Activated T-cell treated with anti-CD3 and anti-CD28 coated beads, Interleukin-2, amount 50 U/mL, for 24 hours (primary cell): ENCODE results near the gene SCRN1.
A peak's percentile ranks its signal among the peaks of the same experiment; 100 is the strongest.

Experiments
- DNase-seq: peaks from one replicate; pipeline ENCODE4 v3.0.0-alpha.2; 2020
- H3K27ac Mint-ChIP-seq: 2 replicates; pipeline ENCODE4 v1.8.0; 2020; ENCODE audit warnings: mild to moderate bottlenecking, mixed read lengths
- H3K27me3 Mint-ChIP-seq: 2 replicates; pipeline ENCODE4 v1.8.0; 2020; ENCODE audit warnings: mixed read lengths
- H3K36me3 Mint-ChIP-seq: 2 replicates; pipeline ENCODE4 v1.8.0; 2020; ENCODE audit warnings: low read depth, mixed read lengths
- H3K4me1 Mint-ChIP-seq: 2 replicates; pipeline ENCODE4 v1.8.0; 2020; ENCODE audit warnings: low read depth, mixed read lengths
- H3K4me3 Mint-ChIP-seq: 2 replicates; pipeline ENCODE4 v1.8.0; 2020; ENCODE audit warnings: mild to moderate bottlenecking, moderate library complexity, mixed read lengths
- H3K9me3 Mint-ChIP-seq: 2 replicates; pipeline ENCODE4 v1.8.0; 2020; ENCODE audit warnings: mixed read lengths

Gene SCRN1

GRCh38 chr7:29988424-29989256, 961 bp downstream of the SCRN1 start:
- Mint-ChIP-seq H3K9me3 (peaks cover 5% of the 10 kb centered on the region), H3K36me3 (no peaks in the 10 kb centered on the region), H3K4me1 (peaks cover 19% of the 10 kb centered on the region), H3K27ac (peak overlapping the region; percentile 48), H3K27me3 (peaks cover 58% of the 10 kb centered on the region), H3K4me3 (peak overlapping the region; percentile 74)
- peak; percentile 51 for DNase-seq

- Mint-ChIP-seq H3K27me3 (peaks cover 58% of the 10 kb centered on the region), H3K27ac (peak overlapping the region; percentile 48), H3K4me3 (peak overlapping the region; percentile 74), H3K36me3 (no peaks in the 10 kb centered on the region), H3K9me3 (peaks cover 5% of the 10 kb centered on the region), H3K4me1 (peaks cover 19% of the 10 kb centered on the region)
- DNase-seq, result no peak
Measured at GRCh38 chr7:29987811-29988317, 1.7 kb downstream of the SCRN1 start.

- no peak overlapping the region for H3K4me3 Mint-ChIP-seq
- H3K4me1 Mint-ChIP-seq, result peaks cover 19% of the 10 kb centered on the region
- no peak overlapping the region for H3K27ac Mint-ChIP-seq
- H3K9me3 Mint-ChIP-seq, result no peaks in the 10 kb centered on the region
- peaks cover 53% of the 10 kb centered on the region for H3K27me3 Mint-ChIP-seq
- H3K36me3 Mint-ChIP-seq, result no peaks in the 10 kb centered on the region
- no peak for DNase-seq
Measured at GRCh38 chr7:29987083-29987482, 2.5 kb downstream of the SCRN1 start.

- Mint-ChIP-seq H3K36me3 (no peaks in the 10 kb centered on the region), H3K27me3 (peaks cover 16% of the 10 kb centered on the region), H3K9me3 (no peaks in the 10 kb centered on the region), H3K4me1 (no peaks in the 10 kb centered on the region), H3K27ac (no peak overlapping the region), H3K4me3 (no peak overlapping the region)
- no peak for DNase-seq
Measured at GRCh38 chr7:29980151-29980550, 9.4 kb downstream of the SCRN1 start.

- no peaks in the 10 kb centered on the region for H3K4me1 Mint-ChIP-seq
- no peaks in the 10 kb centered on the region for H3K9me3 Mint-ChIP-seq
- no peak overlapping the region for H3K27ac Mint-ChIP-seq
- H3K4me3 Mint-ChIP-seq, result no peak overlapping the region
- H3K36me3 Mint-ChIP-seq, result no peaks in the 10 kb centered on the region
- peaks cover 13% of the 10 kb centered on the region for H3K27me3 Mint-ChIP-seq
- DNase-seq, result no peak
Measured at GRCh38 chr7:29977886-29978651, 11.5 kb downstream of the SCRN1 start.

- no peak overlapping the region for H3K4me3 Mint-ChIP-seq
- H3K27ac Mint-ChIP-seq, result no peak overlapping the region
- H3K36me3 Mint-ChIP-seq, result no peaks in the 10 kb centered on the region
Measured at GRCh38 chr7:29976673-29977415, 12.8 kb downstream of the SCRN1 start.

GRCh38 chr7:29976266-29976665, 13.3 kb downstream of the SCRN1 start:
- H3K4me1 Mint-ChIP-seq, result no peaks in the 10 kb centered on the region
- no peak overlapping the region for H3K27ac Mint-ChIP-seq
- H3K9me3 Mint-ChIP-seq, result no peaks in the 10 kb centered on the region
- no peaks in the 10 kb centered on the region for H3K36me3 Mint-ChIP-seq
- H3K4me3 Mint-ChIP-seq, result no peak overlapping the region
- no peak for DNase-seq
- H3K27me3 Mint-ChIP-seq, result peaks cover 7% of the 10 kb centered on the region

More at GRCh38 chr7:29976673-29977415, 12.8 kb downstream of the SCRN1 start:
- DNase-seq, result no peak
- H3K27me3 Mint-ChIP-seq, result peaks cover 9% of the 10 kb centered on the region
- H3K4me1 Mint-ChIP-seq, result no peaks in the 10 kb centered on the region
- no peaks in the 10 kb centered on the region for H3K9me3 Mint-ChIP-seq

- no peak for DNase-seq
- no peak overlapping the region for H3K27ac Mint-ChIP-seq
- H3K4me1 Mint-ChIP-seq, result no peaks in the 10 kb centered on the region
- H3K9me3 Mint-ChIP-seq, result no peaks in the 10 kb centered on the region
- H3K4me3 Mint-ChIP-seq, result no peak overlapping the region
- H3K36me3 Mint-ChIP-seq, result no peaks in the 10 kb centered on the region
- peaks cover 7% of the 10 kb centered on the region for H3K27me3 Mint-ChIP-seq
Measured at GRCh38 chr7:29975561-29975960, 14.0 kb downstream of the SCRN1 start.

GRCh38 chr7:29974286-29974685, 15.3 kb downstream of the SCRN1 start:
- Mint-ChIP-seq H3K27ac (no peak overlapping the region), H3K4me1 (peaks cover 9% of the 10 kb centered on the region), H3K27me3 (peaks cover 9% of the 10 kb centered on the region), H3K4me3 (no peak overlapping the region), H3K9me3 (no peaks in the 10 kb centered on the region), H3K36me3 (no peaks in the 10 kb centered on the region)
- no peak for DNase-seq

- Mint-ChIP-seq H3K36me3 (no peaks in the 10 kb centered on the region), H3K4me1 (peaks cover 14% of the 10 kb centered on the region), H3K4me3 (no peak overlapping the region), H3K27ac (no peak overlapping the region), H3K27me3 (peaks cover 6% of the 10 kb centered on the region), H3K9me3 (no peaks in the 10 kb centered on the region)
- no peak for DNase-seq
Measured at GRCh38 chr7:29972315-29972669, 17.3 kb downstream of the SCRN1 start.

GRCh38 chr7:29971566-29972314, 17.9 kb downstream of the SCRN1 start:
- Mint-ChIP-seq H3K9me3 (no peaks in the 10 kb centered on the region), H3K36me3 (no peaks in the 10 kb centered on the region), H3K4me3 (no peak overlapping the region), H3K4me1 (peaks cover 14% of the 10 kb centered on the region), H3K27me3 (peaks cover 6% of the 10 kb centered on the region), H3K27ac (no peak overlapping the region)
- no peak for DNase-seq

GRCh38 chr7:29970158-29970557, 19.4 kb downstream of the SCRN1 start:
- Mint-ChIP-seq H3K27ac (no peak overlapping the region), H3K36me3 (no peaks in the 10 kb centered on the region), H3K4me3 (no peak overlapping the region), H3K9me3 (no peaks in the 10 kb centered on the region), H3K27me3 (peaks cover 6% of the 10 kb centered on the region), H3K4me1 (peaks cover 14% of the 10 kb centered on the region)
- no peak for DNase-seq

- Mint-ChIP-seq H3K9me3 (no peaks in the 10 kb centered on the region), H3K36me3 (no peaks in the 10 kb centered on the region), H3K4me1 (peaks cover 14% of the 10 kb centered on the region), H3K27ac (no peak overlapping the region), H3K27me3 (peaks cover 6% of the 10 kb centered on the region), H3K4me3 (no peak overlapping the region)
- DNase-seq, result no peak
Measured at GRCh38 chr7:29969738-29970137, 19.9 kb downstream of the SCRN1 start.
